ENCODE measurements around the gene PPFIA2.
"Not testable (repeated sequence)": the region's sequence is repeated elsewhere in the genome, so short reads cannot be mapped to it uniquely, and the experiment has no call there.

Gene PPFIA2

GRCh38 chr12:81668475-81668874 lies 90.7 kb downstream of the PPFIA2 start:
- peak; percentile 78 for DNase-seq (ENCODE audit: low spot score)

GRCh38 chr12:81659310-81659709 lies 99.8 kb downstream of the PPFIA2 start:
- not testable (repeated sequence) for DNase-seq (ENCODE audit: low spot score)

- DNase-seq (ENCODE audit: low spot score), result peak; percentile 62
These were observed 114.6 kb downstream of the PPFIA2 start for GRCh38 chr12:81644503-81644902.

- no peak for DNase-seq (ENCODE audit: low spot score)
These were observed 120.0 kb downstream of the PPFIA2 start for GRCh38 chr12:81639196-81639595.

GRCh38 chr12:81633127-81633526 lies 126.0 kb downstream of the PPFIA2 start:
- no peak for DNase-seq (ENCODE audit: low spot score)

GRCh38 chr12:81627336-81628189 lies 131.6 kb downstream of the PPFIA2 start:
- DNase-seq (ENCODE audit: low spot score), result peak; percentile 60

GRCh38 chr12:81626406-81626805 lies 132.7 kb downstream of the PPFIA2 start:
- DNase-seq (ENCODE audit: low spot score), result no peak

GRCh38 chr12:81617915-81618314 lies 141.2 kb downstream of the PPFIA2 start:
- DNase-seq (ENCODE audit: low spot score), result no peak

- DNase-seq (ENCODE audit: low spot score), result no peak
These were observed 144.0 kb downstream of the PPFIA2 start for GRCh38 chr12:81615026-81615588.

GRCh38 chr12:81610955-81611889 lies 147.9 kb downstream of the PPFIA2 start:
- DNase-seq (ENCODE audit: low spot score), result peak; percentile 24

- peak; percentile 44 for DNase-seq (ENCODE audit: low spot score)
These were observed 161.1 kb downstream of the PPFIA2 start for GRCh38 chr12:81597928-81598604.

- no peak for DNase-seq (ENCODE audit: low spot score)
These were observed 162.6 kb downstream of the PPFIA2 start for GRCh38 chr12:81596558-81596957.

GRCh38 chr12:81591256-81591655 lies 167.9 kb downstream of the PPFIA2 start:
- DNase-seq (ENCODE audit: low spot score), result no peak

- DNase-seq (ENCODE audit: low spot score), result not testable (repeated sequence)
These were observed 168.4 kb downstream of the PPFIA2 start for GRCh38 chr12:81590703-81591102.

- DNase-seq (ENCODE audit: low spot score), result no peak
These were observed 170.7 kb downstream of the PPFIA2 start for GRCh38 chr12:81588235-81589008.

- DNase-seq (ENCODE audit: low spot score), result no peak
These were observed 173.4 kb downstream of the PPFIA2 start for GRCh38 chr12:81585787-81586186.

GRCh38 chr12:81573228-81573627 lies 185.9 kb downstream of the PPFIA2 start:
- no peak for DNase-seq (ENCODE audit: low spot score)

- no peak for DNase-seq (ENCODE audit: low spot score)
These were observed 186.7 kb downstream of the PPFIA2 start for GRCh38 chr12:81572411-81572810.

GRCh38 chr12:81570234-81570633 lies 188.9 kb downstream of the PPFIA2 start:
- DNase-seq (ENCODE audit: low spot score), result no peak

GRCh38 chr12:81564237-81564636 lies 194.9 kb downstream of the PPFIA2 start:
- no peak for DNase-seq (ENCODE audit: low spot score)

GRCh38 chr12:81558031-81558430 lies 201.1 kb downstream of the PPFIA2 start:
- no peak for DNase-seq (ENCODE audit: low spot score)

All from SW480 (cell line).